Measurements from ENCODE around the gene PALM. TPM values are rescaled to one million over a fixed set of nuclear protein-coding genes. Genes with fewer than 3 reads are reported as not detected.

PALM gene
- total RNA-seq, 4 donors from 2014 or later: 19.4 to 45.4 (median 24.2) TPM

DNA sequence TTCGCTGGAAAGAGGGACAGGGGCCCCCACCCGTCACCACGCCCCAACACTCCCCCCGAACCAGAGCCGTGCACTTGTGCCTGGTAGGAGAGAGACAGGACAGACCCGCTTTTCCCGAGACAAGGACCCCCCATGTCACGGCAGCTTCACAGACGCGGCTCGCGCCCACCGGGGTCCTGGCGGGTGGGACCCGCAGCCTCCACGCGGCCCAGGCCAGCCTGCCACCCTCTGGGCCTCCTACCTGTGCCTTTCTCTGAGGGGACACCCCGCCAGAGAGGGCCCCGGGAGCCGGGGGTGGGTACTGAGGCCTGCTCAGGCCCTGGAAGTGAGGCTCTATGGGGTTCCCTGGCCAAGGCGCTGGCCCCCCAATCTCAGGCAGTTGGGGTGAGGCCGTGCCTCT lies 38.2 kb downstream of the PALM start:
- no peak for DNase-seq (ENCODE audit: low spot score in 2 of 2)
- Histone ChIP-seq H3K4me1 (peaks cover 14% of the 10 kb centered on the region), H3K27ac (no peak overlapping the region), H3K27me3 (no peaks in the 10 kb centered on the region), H3K9me3 (no peaks in the 10 kb centered on the region), H3K36me3 (peaks cover 21% of the 10 kb centered on the region), H3K4me3 (no peak overlapping the region)
- TF ChIP-seq CTCF (IDR thresholded peaks at IDR 0.05) (no peak), EP300 (IDR thresholded peaks at IDR 0.05) (no peak), POLR2A (IDR thresholded peaks at IDR 0.05) (no peak), POLR2AphosphoS5 (IDR thresholded peaks at IDR 0.05) (no peak)
- WGBS: 96% methylated on average over 7 of the region's 22 CpGs

- 93% methylated on average over 8 of the region's 28 CpGs for WGBS
- DNase-seq (ENCODE audit: low spot score in 2 of 2): no peak
- Histone ChIP-seq H3K9me3 (no peaks in the 10 kb centered on the region), H3K4me3 (no peak overlapping the region), H3K4me1 (peaks cover 17% of the 10 kb centered on the region), H3K27me3 (no peaks in the 10 kb centered on the region), H3K36me3 (peaks cover 21% of the 10 kb centered on the region), H3K27ac (no peak overlapping the region)
- TF ChIP-seq POLR2A (IDR thresholded peaks at IDR 0.05) (no peak), POLR2AphosphoS5 (IDR thresholded peaks at IDR 0.05) (no peak), EP300 (IDR thresholded peaks at IDR 0.05) (no peak), CTCF (IDR thresholded peaks at IDR 0.05) (no peak)
These were observed 38.9 kb downstream of the PALM start for GRCh38 chr19:747432-748273.

DNA sequence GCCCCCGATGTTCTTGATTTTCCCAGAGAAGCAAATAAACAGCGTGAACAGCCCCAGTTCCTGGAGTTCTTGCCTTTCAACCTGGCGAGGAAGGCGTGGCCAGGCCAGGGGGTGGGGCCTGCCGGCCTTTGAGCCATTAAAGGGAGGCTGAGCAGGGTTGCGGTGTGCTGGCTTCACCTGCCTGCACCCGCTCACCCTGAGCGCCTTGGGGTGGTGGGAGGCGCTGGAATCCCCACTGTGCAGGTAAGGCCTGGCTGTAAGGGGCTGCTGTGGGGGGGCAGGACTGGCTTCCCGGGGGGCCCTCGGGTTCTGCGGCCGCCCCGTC lies 39.5 kb downstream of the PALM start:
- no peak for DNase-seq (ENCODE audit: low spot score in 2 of 2)
- Histone ChIP-seq H3K36me3 (peaks cover 21% of the 10 kb centered on the region), H3K27me3 (no peaks in the 10 kb centered on the region), H3K9me3 (no peaks in the 10 kb centered on the region), H3K4me3 (no peak overlapping the region), H3K27ac (no peak overlapping the region), H3K4me1 (peaks cover 18% of the 10 kb centered on the region)
- 89% methylated on average over 8 of the region's 14 CpGs for WGBS
- TF ChIP-seq CTCF (IDR thresholded peaks at IDR 0.05): no peak
- no peak for TF ChIP-seq POLR2AphosphoS5 (IDR thresholded peaks at IDR 0.05)
- TF ChIP-seq EP300 (IDR thresholded peaks at IDR 0.05): no peak
- no peak for TF ChIP-seq POLR2A (IDR thresholded peaks at IDR 0.05)

DNA sequence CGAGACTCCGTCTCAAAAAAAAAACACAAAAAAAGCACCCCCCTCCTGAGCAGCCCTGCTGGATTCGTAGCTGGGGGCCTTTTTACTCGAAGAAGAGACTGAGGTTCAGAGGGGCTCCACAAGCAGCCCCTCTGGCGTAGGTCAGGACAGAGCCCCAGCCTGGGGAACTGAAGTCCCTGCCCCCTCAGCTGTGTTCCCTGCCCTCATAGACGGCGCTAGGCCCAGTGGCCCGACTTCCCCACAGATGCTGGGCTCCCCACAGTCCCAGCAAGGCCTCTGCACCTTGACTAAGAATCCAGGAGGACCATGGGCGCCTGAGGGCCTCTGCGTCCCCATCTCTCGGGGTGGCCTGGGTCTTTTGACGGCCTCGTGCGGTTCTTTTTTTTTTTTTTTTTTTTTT lies 41.1 kb downstream of the PALM start:
- no peaks in the 10 kb centered on the region for H3K27me3 ChIP-seq
- no peak overlapping the region for H3K27ac ChIP-seq
- TF ChIP-seq POLR2AphosphoS5 (IDR thresholded peaks at IDR 0.05): no peak
- no peak for TF ChIP-seq EP300 (IDR thresholded peaks at IDR 0.05)
- no peak overlapping the region for H3K4me3 ChIP-seq
- no peaks in the 10 kb centered on the region for H3K9me3 ChIP-seq
- WGBS: 79% methylated on average over 12 of the region's 14 CpGs
- DNase-seq (ENCODE audit: low spot score in 2 of 2): no peak
- peaks cover 21% of the 10 kb centered on the region for H3K36me3 ChIP-seq
- peaks cover 18% of the 10 kb centered on the region for H3K4me1 ChIP-seq

DNA sequence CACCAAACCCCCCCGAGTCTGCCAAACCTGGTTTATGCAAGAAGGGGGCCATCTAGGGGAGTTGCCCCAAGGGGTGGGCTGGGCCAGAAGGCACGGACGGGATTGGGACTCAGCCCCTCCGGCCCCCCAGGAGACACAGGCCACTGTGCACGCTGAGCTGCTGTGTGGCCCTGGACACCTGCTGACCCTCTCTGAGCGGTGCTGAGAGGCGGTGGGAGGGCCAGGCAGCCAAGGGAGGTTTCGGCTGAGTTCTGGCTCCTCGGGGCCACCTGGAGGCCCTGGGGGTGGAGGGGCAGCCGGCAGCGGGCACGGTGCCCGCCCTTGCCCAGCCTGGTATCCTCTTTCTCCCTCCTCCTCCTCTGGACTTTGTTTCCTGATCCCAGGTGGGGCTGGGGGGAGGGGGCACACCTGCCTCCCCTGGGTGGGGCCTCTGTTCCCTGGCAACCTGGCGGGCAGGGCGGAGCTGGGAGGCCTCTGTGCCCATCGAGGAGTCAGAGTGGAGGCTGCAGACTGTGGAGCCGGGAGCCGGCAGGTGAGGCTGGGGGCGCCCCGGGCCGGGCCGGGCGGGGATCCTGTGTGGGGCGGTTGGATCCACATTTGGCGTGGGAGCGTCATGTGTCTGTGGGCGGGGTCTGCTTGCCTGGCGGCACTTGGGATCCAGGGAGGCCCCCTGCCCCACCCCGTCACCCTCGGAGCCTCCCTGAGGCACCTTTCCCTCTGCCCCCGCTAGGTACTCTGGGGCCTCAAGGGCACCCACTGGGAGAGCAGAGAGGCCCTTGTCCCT lies 42.1 kb downstream of the PALM start, which contains the start of gene MISP:
MISP (plus strand) TSS at position 473 of the 784 bp plus-strand sequence. CDS start 5,835 bp downstream, outside the sequence.
- peaks cover 18% of the 10 kb centered on the region for H3K4me1 ChIP-seq
- no peak for TF ChIP-seq EP300 (IDR thresholded peaks at IDR 0.05)
- no peak for TF ChIP-seq CTCF (IDR thresholded peaks at IDR 0.05)
- no peak for TF ChIP-seq POLR2AphosphoS5 (IDR thresholded peaks at IDR 0.05)
- TF ChIP-seq POLR2A (IDR thresholded peaks at IDR 0.05): no peak
- H3K27ac ChIP-seq: no peak within 1 kb of the TSS
- WGBS: 14% methylated on average over 6 of the region's 31 CpGs
- peak in 1 of 2 donors; percentile 66 for DNase-seq (ENCODE audit: low spot score in 2 of 2)
- no peaks in the 10 kb centered on the region for H3K27me3 ChIP-seq
- H3K4me3 ChIP-seq: no peak within 1 kb of the TSS
- H3K36me3 ChIP-seq: peaks cover 20% of the 10 kb centered on the region
- H3K9me3 ChIP-seq: no peaks in the 10 kb centered on the region

Measured in suprapubic skin (tissue), 4 donors.